Stimulated activated memory B cell treated with anti-CD40 and anti-IgM and Interleukin-4, amounts not matched to agents 10 μg/mL and 1 μg/mL and 100 μg/mL, for 72 hours (primary cell): Measurements from ENCODE around the gene HTR1B.

Experiments used
- ATAC-seq: fragments of 150-1000 bp; cut with Tn5 transposase; 2 replicates; pipeline ENCODE4 v1.10.0; 2021
- H3K27ac Mint-ChIP-seq: one replicate; pipeline ENCODE4 v1.8.0; 2022; ENCODE audit warnings: mild to moderate bottlenecking, mixed read lengths
- H3K27me3 Mint-ChIP-seq: one replicate; pipeline ENCODE4 v1.8.0; 2022; ENCODE audit warnings: mixed read lengths
- H3K36me3 Mint-ChIP-seq: one replicate; pipeline ENCODE4 v1.8.0; 2022; ENCODE audit warnings: mixed read lengths
- H3K4me1 Mint-ChIP-seq: one replicate; pipeline ENCODE4 v1.8.0; 2022; ENCODE audit warnings: mixed read lengths
- H3K4me3 Mint-ChIP-seq: one replicate; pipeline ENCODE4 v1.8.0; 2022; ENCODE audit warnings: mild to moderate bottlenecking, moderate library complexity, mixed read lengths
- H3K9me3 Mint-ChIP-seq: one replicate; pipeline ENCODE4 v1.8.0; 2022; ENCODE audit warnings: mixed read lengths

Gene HTR1B

DNA sequence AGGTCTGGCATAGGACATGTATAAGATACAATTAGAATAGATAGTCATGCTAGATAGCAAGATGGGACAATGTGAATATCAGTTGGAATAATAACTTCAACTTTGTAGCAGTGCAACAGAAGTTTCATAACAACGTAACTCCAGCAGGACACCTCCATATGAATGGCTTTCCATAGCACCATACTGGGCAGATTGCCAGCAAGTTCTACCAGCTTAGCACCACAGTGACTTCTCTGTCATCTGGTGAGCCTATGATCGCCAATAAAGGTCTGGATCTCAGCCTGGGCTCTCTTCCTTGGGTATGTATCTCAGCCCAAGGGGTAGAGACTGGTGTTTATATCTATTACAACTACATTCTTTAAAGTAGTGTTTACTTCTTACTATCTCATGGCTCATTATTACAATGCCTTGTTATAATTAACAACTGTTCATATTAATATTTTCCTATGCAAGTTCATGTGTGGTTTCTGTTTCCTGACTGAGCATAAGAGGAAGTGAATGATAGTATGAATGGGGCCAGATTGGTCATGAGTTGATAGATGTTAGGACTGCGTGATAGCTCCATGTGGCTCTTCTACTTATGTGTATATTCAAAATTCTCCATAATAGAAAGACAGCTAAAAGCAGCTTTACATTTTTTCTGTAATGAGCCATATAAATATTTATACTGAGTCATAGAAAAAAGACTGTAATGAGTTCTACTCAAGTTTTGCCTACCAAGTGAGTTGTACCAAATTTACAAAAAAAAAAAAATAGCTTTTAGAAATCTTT lies 22.9 kb downstream of the HTR1B start:
- Mint-ChIP-seq H3K27ac (no peak overlapping the region), H3K27me3 (no peaks in the 10 kb centered on the region), H3K36me3 (no peaks in the 10 kb centered on the region), H3K4me3 (no peak overlapping the region), H3K4me1 (no peaks in the 10 kb centered on the region), H3K9me3 (no peaks in the 10 kb centered on the region)
- ATAC-seq = no peak

DNA sequence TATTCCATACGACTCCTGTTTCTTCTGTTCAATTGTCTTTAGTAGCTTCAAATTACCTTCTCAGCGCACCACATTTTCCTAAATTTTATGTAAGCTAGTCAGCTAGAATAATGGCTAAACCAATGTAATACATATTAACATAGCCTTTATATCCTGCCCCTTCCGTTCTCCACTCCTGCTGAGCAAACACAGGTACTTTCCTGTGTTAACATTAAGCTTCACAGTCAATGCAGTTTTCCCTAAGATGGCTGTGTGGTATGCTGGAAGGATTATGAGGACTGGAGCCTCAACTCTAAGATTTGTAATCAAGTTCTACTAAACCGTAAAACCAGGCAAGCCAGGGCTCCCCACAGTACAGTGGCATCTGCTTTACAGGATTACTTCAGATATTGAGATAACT lies 29.4 kb downstream of the HTR1B start:
- no peak for ATAC-seq
- H3K36me3 Mint-ChIP-seq = no peaks in the 10 kb centered on the region
- H3K27me3 Mint-ChIP-seq = no peaks in the 10 kb centered on the region
- H3K4me3 Mint-ChIP-seq = no peak overlapping the region
- peaks cover 2% of the 10 kb centered on the region for H3K9me3 Mint-ChIP-seq
- no peaks in the 10 kb centered on the region for H3K4me1 Mint-ChIP-seq
- H3K27ac Mint-ChIP-seq = no peak overlapping the region

DNA sequence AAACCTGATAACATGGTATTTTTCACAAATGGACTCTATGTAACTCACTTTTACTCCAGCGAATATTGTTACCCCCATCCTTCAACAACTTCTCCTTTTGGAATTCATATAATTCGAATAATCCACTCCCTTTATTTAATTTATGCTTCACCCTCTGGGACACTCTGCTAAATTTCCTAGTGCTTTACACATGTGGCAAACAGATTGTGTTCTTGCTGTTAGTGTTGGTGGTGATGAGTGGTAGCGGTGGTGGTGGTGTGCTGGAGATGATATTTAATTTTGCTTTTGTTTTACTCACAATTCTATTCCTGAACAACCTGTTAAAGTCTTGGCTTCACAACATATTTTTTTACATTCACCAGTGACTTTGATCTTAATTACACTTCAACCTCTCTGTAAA lies 32.8 kb downstream of the HTR1B start:
- H3K9me3 Mint-ChIP-seq = peaks cover 2% of the 10 kb centered on the region
- no peaks in the 10 kb centered on the region for H3K36me3 Mint-ChIP-seq
- no peak for ATAC-seq
- no peaks in the 10 kb centered on the region for H3K4me1 Mint-ChIP-seq
- H3K27ac Mint-ChIP-seq = no peak overlapping the region
- no peaks in the 10 kb centered on the region for H3K27me3 Mint-ChIP-seq
- H3K4me3 Mint-ChIP-seq = no peak overlapping the region

DNA sequence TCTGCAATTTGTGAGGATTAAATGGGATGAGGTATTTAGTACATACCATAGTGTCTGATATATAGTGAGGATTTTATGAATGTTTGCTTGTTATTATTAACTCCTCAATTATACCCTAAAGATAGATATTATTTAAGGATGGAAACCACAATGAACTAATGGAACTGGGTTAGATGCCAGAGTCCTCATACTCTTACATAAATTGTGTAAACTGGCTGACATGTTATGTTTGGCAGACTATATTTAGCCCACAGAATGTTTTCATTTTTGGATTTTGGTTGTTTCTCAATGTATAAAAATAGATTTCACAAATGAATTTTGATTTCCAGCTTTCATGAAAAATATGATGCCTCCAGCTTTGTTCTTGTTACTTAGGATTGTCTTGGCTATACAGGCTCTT lies 37.6 kb downstream of the HTR1B start:
- Mint-ChIP-seq H3K4me3 (no peak overlapping the region), H3K27ac (no peak overlapping the region), H3K9me3 (peaks cover 3% of the 10 kb centered on the region), H3K27me3 (no peaks in the 10 kb centered on the region), H3K4me1 (no peaks in the 10 kb centered on the region), H3K36me3 (no peaks in the 10 kb centered on the region)
- no peak for ATAC-seq

DNA sequence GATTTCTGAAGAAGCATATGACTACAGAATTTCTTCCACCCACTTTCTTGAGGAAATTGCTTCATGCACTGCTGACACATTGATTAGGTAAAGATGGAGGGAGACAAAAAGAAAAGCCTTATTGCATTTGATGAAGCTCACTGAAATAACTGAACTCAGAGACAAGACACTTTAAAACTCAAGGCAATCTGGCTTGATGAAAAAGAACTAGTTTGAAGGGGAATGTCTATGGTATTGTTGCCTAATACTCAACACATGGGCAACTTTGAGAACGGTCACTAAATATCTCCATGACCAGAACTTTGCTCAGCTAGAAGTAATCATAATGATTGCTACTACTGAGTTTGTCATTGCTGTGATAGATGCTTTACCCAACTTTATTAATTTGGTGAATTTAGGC lies 38.1 kb downstream of the HTR1B start:
- H3K9me3 Mint-ChIP-seq = peaks cover 4% of the 10 kb centered on the region
- H3K27me3 Mint-ChIP-seq = no peaks in the 10 kb centered on the region
- no peak overlapping the region for H3K27ac Mint-ChIP-seq
- no peak overlapping the region for H3K4me3 Mint-ChIP-seq
- ATAC-seq = no peak
- no peaks in the 10 kb centered on the region for H3K36me3 Mint-ChIP-seq
- no peaks in the 10 kb centered on the region for H3K4me1 Mint-ChIP-seq

DNA sequence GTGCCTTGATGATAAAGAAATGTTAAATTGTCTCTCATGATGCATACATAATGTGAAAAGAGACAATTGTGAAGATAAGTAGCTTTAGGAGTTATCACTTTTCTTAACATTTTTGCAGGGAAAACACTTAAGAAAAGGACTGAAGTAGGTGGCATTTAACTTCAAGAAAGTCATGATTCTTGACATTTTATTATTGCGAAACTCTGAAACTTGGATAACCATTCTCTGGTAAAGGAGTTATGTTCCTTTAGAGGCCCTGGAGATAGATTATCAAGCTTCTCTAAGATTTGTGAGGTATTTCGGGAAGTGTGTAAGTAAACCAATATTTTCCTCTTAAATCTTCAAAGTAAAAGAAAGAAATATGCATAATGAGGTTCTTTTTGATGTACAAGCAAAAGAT lies 38.5 kb downstream of the HTR1B start:
- H3K27ac Mint-ChIP-seq = no peak overlapping the region
- no peaks in the 10 kb centered on the region for H3K4me1 Mint-ChIP-seq
- no peaks in the 10 kb centered on the region for H3K36me3 Mint-ChIP-seq
- no peak for ATAC-seq
- H3K9me3 Mint-ChIP-seq = peaks cover 3% of the 10 kb centered on the region
- H3K27me3 Mint-ChIP-seq = no peaks in the 10 kb centered on the region
- H3K4me3 Mint-ChIP-seq = no peak overlapping the region

DNA sequence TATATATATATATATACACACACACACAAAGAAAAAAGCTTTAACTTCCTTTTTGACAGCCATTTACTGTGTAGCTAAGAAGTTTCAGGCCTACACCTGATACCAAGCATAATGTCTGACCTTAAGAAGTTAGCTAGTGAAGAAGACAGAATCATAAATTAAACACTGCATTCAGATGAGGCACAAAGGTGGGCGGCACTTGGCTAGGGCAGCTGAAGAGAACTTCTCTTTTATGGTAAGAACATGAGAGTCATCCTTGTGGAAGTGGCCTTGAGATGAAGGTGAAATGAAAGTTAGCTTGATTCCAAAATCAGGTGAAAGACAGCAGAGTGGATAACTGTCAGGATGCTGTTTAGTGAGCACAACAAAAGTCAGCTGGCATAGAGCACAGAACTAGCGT lies 46.5 kb downstream of the HTR1B start:
- Mint-ChIP-seq H3K4me3 (no peak overlapping the region), H3K36me3 (no peaks in the 10 kb centered on the region), H3K27me3 (no peaks in the 10 kb centered on the region), H3K4me1 (no peaks in the 10 kb centered on the region), H3K9me3 (peaks cover 6% of the 10 kb centered on the region), H3K27ac (no peak overlapping the region)
- ATAC-seq = no peak

GRCh38 chr6:77415706-77416105 lies 47.6 kb downstream of the HTR1B start:
- Mint-ChIP-seq H3K27me3 (no peaks in the 10 kb centered on the region), H3K36me3 (no peaks in the 10 kb centered on the region), H3K4me3 (no peak overlapping the region), H3K9me3 (peaks cover 6% of the 10 kb centered on the region), H3K27ac (no peak overlapping the region), H3K4me1 (no peaks in the 10 kb centered on the region)
- ATAC-seq = no peak
